ENCODE results near the gene LST1. TPM values are rescaled to one million over a fixed set of nuclear protein-coding genes. Genes with fewer than 3 reads are reported as not detected.

The LST1 gene
- total RNA-seq, 6 donors from 2014 or later = 7.7 to 132 (median 33.5) TPM

GRCh38 chr6:31624070-31624469 lies 38.0 kb downstream of the LST1 start:
- H3K27me3 ChIP-seq = no peaks in the 10 kb centered on the region
- peak in 1 of 2 donors; percentile 55 for DNase-seq
- 88 to 90% methylated on average over 9 to 10 of the region's 10 CpGs for WGBS, 2 donors
- H3K27ac ChIP-seq = no peak overlapping the region
- H3K36me3 ChIP-seq = peaks cover 50 to 62% (median 59%) of the 10 kb centered on the region in 4 donors
- TF ChIP-seq EP300 (IDR thresholded peaks at IDR 0.05) (no peak), POLR2AphosphoS5 (IDR thresholded peaks at IDR 0.05) (no peak), POLR2A (IDR thresholded peaks at IDR 0.05) (no peak)
- TF ChIP-seq, protein P1, sequence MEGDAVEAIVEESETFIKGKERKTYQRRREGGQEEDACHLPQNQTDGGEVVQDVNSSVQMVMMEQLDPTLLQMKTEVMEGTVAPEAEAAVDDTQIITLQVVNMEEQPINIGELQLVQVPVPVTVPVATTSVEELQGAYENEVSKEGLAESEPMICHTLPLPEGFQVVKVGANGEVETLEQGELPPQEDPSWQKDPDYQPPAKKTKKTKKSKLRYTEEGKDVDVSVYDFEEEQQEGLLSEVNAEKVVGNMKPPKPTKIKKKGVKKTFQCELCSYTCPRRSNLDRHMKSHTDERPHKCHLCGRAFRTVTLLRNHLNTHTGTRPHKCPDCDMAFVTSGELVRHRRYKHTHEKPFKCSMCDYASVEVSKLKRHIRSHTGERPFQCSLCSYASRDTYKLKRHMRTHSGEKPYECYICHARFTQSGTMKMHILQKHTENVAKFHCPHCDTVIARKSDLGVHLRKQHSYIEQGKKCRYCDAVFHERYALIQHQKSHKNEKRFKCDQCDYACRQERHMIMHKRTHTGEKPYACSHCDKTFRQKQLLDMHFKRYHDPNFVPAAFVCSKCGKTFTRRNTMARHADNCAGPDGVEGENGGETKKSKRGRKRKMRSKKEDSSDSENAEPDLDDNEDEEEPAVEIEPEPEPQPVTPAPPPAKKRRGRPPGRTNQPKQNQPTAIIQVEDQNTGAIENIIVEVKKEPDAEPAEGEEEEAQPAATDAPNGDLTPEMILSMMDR (IDR thresholded peaks at IDR 0.05) = no peak
- H3K4me3 ChIP-seq = no peak overlapping the region
- no peaks in the 10 kb centered on the region for H3K9me3 ChIP-seq
- peaks cover 15 to 27% (median 18%) of the 10 kb centered on the region in 4 donors for H3K4me1 ChIP-seq
- no peak for ATAC-seq (ENCODE audit: low FRiP score in 2 of 2)

- H3K27ac ChIP-seq = no peak overlapping the region
- H3K9me3 ChIP-seq = no peaks in the 10 kb centered on the region
- H3K36me3 ChIP-seq = peaks cover 70 to 91% (median 87%) of the 10 kb centered on the region in 4 donors
- 89 to 96% methylated on average over 8 to 10 of the region's 10 CpGs for WGBS, 2 donors
- DNase-seq (peak in 1 of 2 donors; percentile 50), ATAC-seq (ENCODE audit: low FRiP score in 2 of 2) (no peak)
- no peak overlapping the region for H3K4me3 ChIP-seq
- H3K4me1 ChIP-seq = peaks cover 7 to 12% (median 11%) of the 10 kb centered on the region in 4 donors
- no peaks in the 10 kb centered on the region for H3K27me3 ChIP-seq
- TF ChIP-seq POLR2AphosphoS5 (IDR thresholded peaks at IDR 0.05) (no peak), EP300 (IDR thresholded peaks at IDR 0.05) (no peak), POLR2A (IDR thresholded peaks at IDR 0.05) (no peak)
- TF ChIP-seq, protein P1 (IDR thresholded peaks at IDR 0.05) = no peak
Measured at GRCh38 chr6:31626952-31627351, 40.9 kb downstream of the LST1 start.

GRCh38 chr6:31627690-31628287 lies 41.7 kb downstream of the LST1 start:
- H3K27me3 ChIP-seq = no peaks in the 10 kb centered on the region
- peaks cover 0 to 4% (median 2%) of the 10 kb centered on the region in 4 donors for H3K4me1 ChIP-seq
- no peak overlapping the region for H3K4me3 ChIP-seq
- DNase-seq = peak in 1 of 2 donors; percentile 72
- no peaks in the 10 kb centered on the region for H3K9me3 ChIP-seq
- TF ChIP-seq POLR2A (IDR thresholded peaks at IDR 0.05) (no peak), POLR2AphosphoS5 (IDR thresholded peaks at IDR 0.05) (no peak), EP300 (IDR thresholded peaks at IDR 0.05) (no peak)
- TF ChIP-seq, protein P1 (IDR thresholded peaks at IDR 0.05) = no peak
- H3K36me3 ChIP-seq = peaks cover 70 to 99% (median 95%) of the 10 kb centered on the region in 4 donors
- ATAC-seq (ENCODE audit: low FRiP score in 2 of 2) = no peak
- 95 to 98% methylated on average over 18 of the region's 19 CpGs for WGBS, 2 donors
- no peak overlapping the region for H3K27ac ChIP-seq

GRCh38 chr6:31629014-31629413 lies 42.9 kb downstream of the LST1 start:
- no peak overlapping the region for H3K4me3 ChIP-seq
- 88 to 93% methylated on average over 7 of the region's 7 CpGs for WGBS, 2 donors
- H3K27me3 ChIP-seq = no peaks in the 10 kb centered on the region
- no peak overlapping the region for H3K27ac ChIP-seq
- no peak for ATAC-seq (ENCODE audit: low FRiP score in 2 of 2)
- H3K4me1 ChIP-seq = no peaks in the 10 kb centered on the region
- H3K36me3 ChIP-seq = peaks cover 71 to 100% (median 100%) of the 10 kb centered on the region in 4 donors
- TF ChIP-seq POLR2AphosphoS5 (IDR thresholded peaks at IDR 0.05) (no peak), EP300 (IDR thresholded peaks at IDR 0.05) (no peak)
- TF ChIP-seq, protein P1 (IDR thresholded peaks at IDR 0.05) = no peak
- no peaks in the 10 kb centered on the region for H3K9me3 ChIP-seq
- no peak for DNase-seq

Data from upper lobe of left lung (tissue), 6 donors.